Thyroid gland (tissue), 4 donors: ENCODE results near the gene TNFRSF11A. TPM values are rescaled to one million over a fixed set of nuclear protein-coding genes. Genes with fewer than 3 reads are reported as not detected.

ENCODE experiments used
- DNase-seq, 2 donors: peaks; one replicate each; pipeline ENCODE4 v3.0.0-alpha.2; 2019
- H3K27ac ChIP-seq, 3 donors: fragments of 200-600 bp; sonication (generic); 1 replicate in 2 of 3; 2 replicates in 1 of 3; pipeline ENCODE4 v1.5.1; 2016 to 2019; ENCODE audit warnings: mild to moderate bottlenecking in 1 of 3, moderate library complexity in 1 of 3
- H3K27me3 ChIP-seq: fragments of 200-600 bp; sonication (generic); one replicate; pipeline ENCODE4 v1.5.1; 2019
- H3K36me3 ChIP-seq, 2 donors: fragments of 200-600 bp; sonication (generic); one replicate each; pipeline ENCODE4 v1.5.1; 2016 to 2019
- H3K4me1 ChIP-seq, 2 donors: fragments of 200-600 bp; sonication (generic); one replicate each; pipeline ENCODE4 v1.5.1; 2017 to 2019
- H3K4me3 ChIP-seq, 3 donors: fragments of 200-600 bp; sonication (generic); replicated peaks in 1 of 3; 1 replicate in 2 of 3; 2 replicates in 1 of 3; pipeline ENCODE4 v1.5.1; 2016; ENCODE audit warnings: mild to moderate bottlenecking in 1 of 3
- H3K9me3 ChIP-seq: fragments of 200-600 bp; sonication (generic); one replicate; pipeline ENCODE4 v1.5.1; 2017
- CTCF ChIP-seq, 6 experiments: fragments of 200-600 bp in 3 of 6; fragments of 450-650 bp in 3 of 6; sonication (generic) in 3 of 6; IDR thresholded peaks; one replicate each; pipeline ENCODE4 v1.5.1; 2016 to 2019; ENCODE audit warnings: antibody characterized with exemption in 6 of 6, mild to moderate bottlenecking in 2 of 6, inconsistent platforms in 1 of 6, moderate library complexity in 1 of 6
- POLR2A ChIP-seq, 2 donors: fragments of 450-650 bp; IDR thresholded peaks; one replicate each; pipeline ENCODE4 v1.6.1; 2017; ENCODE audit warnings: antibody characterized with exemption in 2 of 2, mild to moderate bottlenecking in 2 of 2, moderate library complexity in 1 of 2
- WGBS, 2 donors: methylation state at CpG; one replicate each; pipeline ENCODE4 v1.1.5; 2017; 5-methylcytosine and 5-hydroxymethylcytosine counted together
- intact Hi-C: fragments of 100-400 bp; cut with DNase I; formaldehyde crosslinking; loops from one replicate; pipeline ENCODE4 v1.15.1; 2023
- total RNA-seq, 4 donors: library from RNA; depleted of rRNA; stranded (reverse); fragments of >200 nt; gene quantifications; one replicate each; pipeline ENCODE4 v1.2.3, GENCODE V29; 2016

The TNFRSF11A gene
- total RNA-seq, 4 donors from 2014 or later = 3.3 to 11.6 (median 6.7) TPM

- H3K4me3 ChIP-seq = no peak overlapping the region
- TF ChIP-seq POLR2A (IDR thresholded peaks at IDR 0.05) (no peak), CTCF (IDR thresholded peaks at IDR 0.05) (no peak)
- H3K27ac ChIP-seq = no peak overlapping the region
- 71 to 73% methylated on average over 7 of the region's 7 CpGs for WGBS, 2 donors
- DNase-seq = no peak
- no peaks in the 10 kb centered on the region for H3K27me3 ChIP-seq
- intact Hi-C loops = no loop called here
- no peaks in the 10 kb centered on the region for H3K36me3 ChIP-seq
- no peaks in the 10 kb centered on the region for H3K9me3 ChIP-seq
- H3K4me1 ChIP-seq = no peaks in the 10 kb centered on the region
These were observed 21.4 kb downstream of the TNFRSF11A start for GRCh38 chr18:62346333-62347088.

GRCh38 chr18:62347089-62347506 is 22.0 kb downstream of the TNFRSF11A start:
- no peaks in the 10 kb centered on the region for H3K9me3 ChIP-seq
- H3K27ac ChIP-seq = no peak overlapping the region
- H3K27me3 ChIP-seq = no peaks in the 10 kb centered on the region
- TF ChIP-seq CTCF (IDR thresholded peaks at IDR 0.05) = no peak
- no peak for TF ChIP-seq POLR2A (IDR thresholded peaks at IDR 0.05)
- H3K36me3 ChIP-seq = no peaks in the 10 kb centered on the region
- H3K4me1 ChIP-seq = no peaks in the 10 kb centered on the region
- DNase-seq = no peak
- intact Hi-C loops = no loop called here
- no peak overlapping the region for H3K4me3 ChIP-seq
- 52 to 63% methylated on average over 6 of the region's 6 CpGs for WGBS, 2 donors

- H3K4me1 ChIP-seq = no peaks in the 10 kb centered on the region
These were observed 23.4 kb downstream of the TNFRSF11A start for GRCh38 chr18:62348474-62348873.

GRCh38 chr18:62353170-62353569 is 28.1 kb downstream of the TNFRSF11A start:
- Histone ChIP-seq H3K27ac (no peak overlapping the region), H3K9me3 (no peaks in the 10 kb centered on the region), H3K27me3 (no peaks in the 10 kb centered on the region), H3K36me3 (no peaks in the 10 kb centered on the region), H3K4me3 (no peak overlapping the region), H3K4me1 (no peaks in the 10 kb centered on the region)
- DNase-seq = no peak
- no peak for TF ChIP-seq POLR2A (IDR thresholded peaks at IDR 0.05)
- no peak for TF ChIP-seq CTCF (IDR thresholded peaks at IDR 0.05)
- intact Hi-C loops = no loop called here
- WGBS, 2 donors = 64 to 69% methylated on average over 7 of the region's 7 CpGs

More at GRCh38 chr18:62348474-62348873, 23.4 kb downstream of the TNFRSF11A start:
- intact Hi-C loops = no loop called here
- Histone ChIP-seq H3K36me3 (no peaks in the 10 kb centered on the region), H3K4me3 (no peak overlapping the region), H3K9me3 (no peaks in the 10 kb centered on the region), H3K27me3 (no peaks in the 10 kb centered on the region), H3K27ac (no peak overlapping the region)
- DNase-seq = no peak
- 79 to 88% methylated on average over 4 of the region's 4 CpGs for WGBS, 2 donors
- no peak for TF ChIP-seq CTCF (IDR thresholded peaks at IDR 0.05)

- Histone ChIP-seq H3K27ac (no peak overlapping the region), H3K4me1 (no peaks in the 10 kb centered on the region), H3K9me3 (no peaks in the 10 kb centered on the region), H3K36me3 (no peaks in the 10 kb centered on the region), H3K4me3 (no peak overlapping the region), H3K27me3 (no peaks in the 10 kb centered on the region)
- DNase-seq = no peak
- no peak for TF ChIP-seq CTCF (IDR thresholded peaks at IDR 0.05)
- no peak for TF ChIP-seq POLR2A (IDR thresholded peaks at IDR 0.05)
- 89 to 93% methylated on average over 11 to 29 of the region's 29 CpGs for WGBS, 2 donors
- intact Hi-C loops = no loop called here
These were observed 29.0 kb downstream of the TNFRSF11A start for GRCh38 chr18:62354151-62354550.
